ENCODE data around the gene TTLL12. TPM values are rescaled to one million over a fixed set of nuclear protein-coding genes. Genes with fewer than 3 reads are reported as not detected.

TTLL12 gene
- total and polyA plus RNA-seq, 2 experiments from 2014 or later = 45.9 to 62.7 TPM

Other genes starting within 250 kb of the TTLL12 start
- gene PACSIN2, start 172.0 kb downstream of the TTLL12 start, total RNA-seq = 54.1 and 70.5 TPM in 2 replicates
- 67.7 and 85.5 TPM in 2 replicates for gene PACSIN2, start 172.0 kb downstream of the TTLL12 start, polyA plus RNA-seq
- gene TTLL1, start 97.7 kb downstream of the TTLL12 start, total RNA-seq = 29.9 and 38.2 TPM in 2 replicates
- 33.0 and 42.3 TPM in 2 replicates for gene TTLL1, start 97.7 kb downstream of the TTLL12 start, polyA plus RNA-seq
- gene BIK, start 76.4 kb downstream of the TTLL12 start, total RNA-seq = 21.0 and 41.7 TPM in 2 replicates
- 34.6 and 65.4 TPM in 2 replicates for gene BIK, start 76.4 kb downstream of the TTLL12 start, polyA plus RNA-seq
- 42.2 and 47.1 TPM in 2 replicates for gene MCAT, start 43.7 kb downstream of the TTLL12 start, total RNA-seq
- 44.3 and 46.8 TPM in 2 replicates for gene MCAT, start 43.7 kb downstream of the TTLL12 start, polyA plus RNA-seq
- 28.9 and 59.0 TPM in 2 replicates for gene TSPO, start 35.6 kb downstream of the TTLL12 start, total RNA-seq
- gene TSPO, start 35.6 kb downstream of the TTLL12 start, polyA plus RNA-seq = 20.3 and 52.2 TPM in 2 replicates
- gene SCUBE1, start 156.2 kb upstream of the TTLL12 start, total RNA-seq = 1.8 and 6.9 TPM in 2 replicates
- 2.1 and 8.7 TPM in 2 replicates for gene SCUBE1, start 156.2 kb upstream of the TTLL12 start, polyA plus RNA-seq
- 0.11 and 0.12 TPM in 2 replicates for gene MPPED1, start 224.9 kb upstream of the TTLL12 start, total RNA-seq
- 0.61 TPM in 1 of 2 replicates, not detected in the other for gene MPPED1, start 224.9 kb upstream of the TTLL12 start, polyA plus RNA-seq